HG03039 (cell line): ENCODE measurements around the gene NUAK1.

Experiments
- ATAC-seq: cut with Tn5 transposase; IDR thresholded peaks from one replicate; pipeline ENCODE4 v1.9.1; 2021; ENCODE audit warnings: mild to moderate bottlenecking, moderate library complexity; ENCODE audit not compliant: unreplicated experiment

NUAK1 gene

GRCh38 chr12:106138633-106139421 is at the start of gene NUAK1:
Gene NUAK1 (minus strand): TSS chr12:106138954. CDS start chr12:106138653, 301 bp downstream.
- ATAC-seq, result no peak

GRCh38 chr12:106188256-106188655 is 49.5 kb upstream of the NUAK1 start:
- ATAC-seq, result no peak

- ATAC-seq, result no peak
These were observed 49.1 kb upstream of the NUAK1 start for GRCh38 chr12:106187842-106188241.

- no peak for ATAC-seq
These were observed 48.5 kb upstream of the NUAK1 start for GRCh38 chr12:106187155-106187789.

GRCh38 chr12:106183735-106184134 is 45.0 kb upstream of the NUAK1 start:
- no peak for ATAC-seq

GRCh38 chr12:106181401-106182114 is 42.8 kb upstream of the NUAK1 start:
- no peak for ATAC-seq

- no peak for ATAC-seq
These were observed 40.3 kb upstream of the NUAK1 start for GRCh38 chr12:106179086-106179485.

GRCh38 chr12:106178562-106178961 is 39.8 kb upstream of the NUAK1 start:
- no peak for ATAC-seq

- ATAC-seq, result no peak
These were observed 37.8 kb upstream of the NUAK1 start for GRCh38 chr12:106176560-106176959.

- ATAC-seq, result no peak
These were observed 36.1 kb upstream of the NUAK1 start for GRCh38 chr12:106174876-106175275.

GRCh38 chr12:106173442-106173841 is 34.7 kb upstream of the NUAK1 start:
- ATAC-seq, result no peak

GRCh38 chr12:106171117-106171750 is 32.5 kb upstream of the NUAK1 start:
- no peak for ATAC-seq

- ATAC-seq, result no peak
These were observed 31.5 kb upstream of the NUAK1 start for GRCh38 chr12:106170285-106170684.

- ATAC-seq, result no peak
These were observed 25.0 kb upstream of the NUAK1 start for GRCh38 chr12:106163712-106164111.

- ATAC-seq, result no peak
These were observed 22.7 kb upstream of the NUAK1 start for GRCh38 chr12:106161491-106161890.

GRCh38 chr12:106160915-106161314 is 22.2 kb upstream of the NUAK1 start:
- ATAC-seq, result no peak

- no peak for ATAC-seq
These were observed 19.0 kb upstream of the NUAK1 start for GRCh38 chr12:106157802-106158201.

- ATAC-seq, result no peak
These were observed 16.1 kb upstream of the NUAK1 start for GRCh38 chr12:106154751-106155273.

- ATAC-seq, result no peak
These were observed 13.6 kb upstream of the NUAK1 start for GRCh38 chr12:106152334-106152733.

GRCh38 chr12:106150555-106150954 is 11.8 kb upstream of the NUAK1 start:
- ATAC-seq, result no peak
